Tibial artery (tissue), 4 donors: ENCODE measurements around the gene DCLK2.

Source experiments
- DNase-seq, 2 donors: peaks; one replicate each; pipeline ENCODE4 v3.0.0-alpha.2; 2019
- H3K27ac ChIP-seq, 2 donors: fragments of 200-600 bp; sonication (generic) in 1 of 2; 1 replicate in 1 of 2; 2 replicates in 1 of 2; pipeline ENCODE4 v1.5.1; 2018 to 2019; ENCODE audit warnings: mild to moderate bottlenecking in 1 of 2
- H3K27me3 ChIP-seq, 2 donors: fragments of 200-600 bp; sonication (generic) in 1 of 2; one replicate each; pipeline versions ENCODE4 v1.5.1 to v1.6.0; 2016 to 2019
- H3K36me3 ChIP-seq, 3 donors: fragments of 200-600 bp; sonication (generic) in 2 of 3; one replicate each; pipeline ENCODE4 v1.5.1; 2016 to 2019; ENCODE audit warnings: mild to moderate bottlenecking in 2 of 3
- H3K4me1 ChIP-seq, 4 donors: fragments of 200-600 bp; sonication (generic) in 2 of 4; 1 replicate in 3 of 4; 2 replicates in 1 of 4; pipeline ENCODE4 v1.5.1; 2016 to 2019
- H3K4me3 ChIP-seq, 2 donors: fragments of 200-600 bp; sonication (generic) in 1 of 2; 1 replicate in 1 of 2; 2 replicates in 1 of 2; pipeline ENCODE4 v1.5.1; 2018 to 2019; ENCODE audit warnings: mild to moderate bottlenecking in 2 of 2
- H3K9me3 ChIP-seq, 3 donors: fragments of 200-600 bp; sonication (generic) in 1 of 3; one replicate each; pipeline ENCODE4 v1.5.1; 2016 to 2019
- CTCF ChIP-seq, 2 experiments: fragments of 200-600 bp in 1 of 2; fragments of 450-650 bp in 1 of 2; IDR thresholded peaks; one replicate each; pipeline ENCODE4 v1.5.1; 2017 to 2019; ENCODE audit warnings: antibody characterized with exemption in 2 of 2, mild to moderate bottlenecking in 1 of 2, moderate library complexity in 1 of 2
- intact Hi-C: fragments of 100-400 bp; cut with DNase I; formaldehyde crosslinking; loops from one replicate; pipeline ENCODE4 v1.15.0; 2023; ENCODE audit warnings: low total_unique reads

DCLK2 gene

GRCh38 chr4:150262611-150263010 lies 184.4 kb downstream of the DCLK2 start:
- peaks cover 0 to 9% (median 0%) of the 10 kb centered on the region in 4 donors for H3K4me1 ChIP-seq
- no peaks in the 10 kb centered on the region for H3K9me3 ChIP-seq
- no peaks in the 10 kb centered on the region for H3K27me3 ChIP-seq
- intact Hi-C loops, result no loop called here
- peaks cover 16 to 30% (median 20%) of the 10 kb centered on the region in 3 donors for H3K36me3 ChIP-seq
- no peak overlapping the region for H3K27ac ChIP-seq
- no peak overlapping the region for H3K4me3 ChIP-seq
- TF ChIP-seq CTCF (IDR thresholded peaks at IDR 0.05), result no peak
- no peak for DNase-seq

- H3K36me3 ChIP-seq, result peaks cover 16 to 30% (median 21%) of the 10 kb centered on the region in 3 donors
- no peak overlapping the region for H3K27ac ChIP-seq
- H3K4me3 ChIP-seq, result no peak overlapping the region
- intact Hi-C loops, result no loop called here
- DNase-seq, result no peak
- TF ChIP-seq CTCF (IDR thresholded peaks at IDR 0.05), result no peak
- no peaks in the 10 kb centered on the region for H3K9me3 ChIP-seq
- peaks cover 0 to 9% (median 0%) of the 10 kb centered on the region in 4 donors for H3K4me1 ChIP-seq
- H3K27me3 ChIP-seq, result no peaks in the 10 kb centered on the region
Measured at GRCh38 chr4:150264595-150265161, 186.4 kb downstream of the DCLK2 start.

GRCh38 chr4:150265806-150266205 lies 187.6 kb downstream of the DCLK2 start:
- no peak for TF ChIP-seq CTCF (IDR thresholded peaks at IDR 0.05)
- intact Hi-C loops, result no loop called here
- H3K9me3 ChIP-seq, result no peaks in the 10 kb centered on the region
- H3K4me1 ChIP-seq, result peaks cover 0 to 9% (median 0%) of the 10 kb centered on the region in 4 donors
- H3K27me3 ChIP-seq, result no peaks in the 10 kb centered on the region
- H3K27ac ChIP-seq, result no peak overlapping the region
- H3K4me3 ChIP-seq, result no peak overlapping the region
- DNase-seq, result no peak
- H3K36me3 ChIP-seq, result peaks cover 22 to 27% (median 26%) of the 10 kb centered on the region in 3 donors

GRCh38 chr4:150268444-150268843 lies 190.2 kb downstream of the DCLK2 start:
- H3K27me3 ChIP-seq, result no peaks in the 10 kb centered on the region
- no peaks in the 10 kb centered on the region for H3K4me1 ChIP-seq
- no peak for TF ChIP-seq CTCF (IDR thresholded peaks at IDR 0.05)
- peaks cover 0 to 4% (median 0%) of the 10 kb centered on the region in 3 donors for H3K9me3 ChIP-seq
- H3K27ac ChIP-seq, result no peak overlapping the region
- no peak overlapping the region for H3K4me3 ChIP-seq
- peaks cover 31 to 46% (median 42%) of the 10 kb centered on the region in 3 donors for H3K36me3 ChIP-seq
- DNase-seq, result no peak
- intact Hi-C loops, result no loop called here

GRCh38 chr4:150278206-150278605 lies 200.0 kb downstream of the DCLK2 start:
- no peak overlapping the region for H3K4me3 ChIP-seq
- no peaks in the 10 kb centered on the region for H3K27me3 ChIP-seq
- peaks cover 0 to 12% (median 4%) of the 10 kb centered on the region in 3 donors for H3K9me3 ChIP-seq
- peaks cover 0 to 9% (median 0%) of the 10 kb centered on the region in 4 donors for H3K4me1 ChIP-seq
- no peak overlapping the region for H3K27ac ChIP-seq
- no peak for TF ChIP-seq CTCF (IDR thresholded peaks at IDR 0.05)
- no peak for DNase-seq
- intact Hi-C loops, result no loop called here
- H3K36me3 ChIP-seq, result peaks cover 30 to 38% (median 37%) of the 10 kb centered on the region in 3 donors
